Measurements from ENCODE around the gene AMZ1.

GRCh38 chr7:2755531-2755930, 67.5 kb downstream of the AMZ1 start:
- TF ChIP-seq, protein P1, sequence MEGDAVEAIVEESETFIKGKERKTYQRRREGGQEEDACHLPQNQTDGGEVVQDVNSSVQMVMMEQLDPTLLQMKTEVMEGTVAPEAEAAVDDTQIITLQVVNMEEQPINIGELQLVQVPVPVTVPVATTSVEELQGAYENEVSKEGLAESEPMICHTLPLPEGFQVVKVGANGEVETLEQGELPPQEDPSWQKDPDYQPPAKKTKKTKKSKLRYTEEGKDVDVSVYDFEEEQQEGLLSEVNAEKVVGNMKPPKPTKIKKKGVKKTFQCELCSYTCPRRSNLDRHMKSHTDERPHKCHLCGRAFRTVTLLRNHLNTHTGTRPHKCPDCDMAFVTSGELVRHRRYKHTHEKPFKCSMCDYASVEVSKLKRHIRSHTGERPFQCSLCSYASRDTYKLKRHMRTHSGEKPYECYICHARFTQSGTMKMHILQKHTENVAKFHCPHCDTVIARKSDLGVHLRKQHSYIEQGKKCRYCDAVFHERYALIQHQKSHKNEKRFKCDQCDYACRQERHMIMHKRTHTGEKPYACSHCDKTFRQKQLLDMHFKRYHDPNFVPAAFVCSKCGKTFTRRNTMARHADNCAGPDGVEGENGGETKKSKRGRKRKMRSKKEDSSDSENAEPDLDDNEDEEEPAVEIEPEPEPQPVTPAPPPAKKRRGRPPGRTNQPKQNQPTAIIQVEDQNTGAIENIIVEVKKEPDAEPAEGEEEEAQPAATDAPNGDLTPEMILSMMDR (IDR thresholded peaks at IDR 0.05), result no peak
- TF ChIP-seq POLR2AphosphoS5 (IDR thresholded peaks at IDR 0.05), result no peak
- TF ChIP-seq POLR2A (IDR thresholded peaks at IDR 0.05), result no peak
